Measurements from ENCODE around the gene NRAP. TPM values are rescaled to one million over a fixed set of nuclear protein-coding genes. Genes with fewer than 3 reads are reported as not detected.

The NRAP gene
- total RNA-seq: under 1 TPM in 2 of 4 donors, not detected in 2; 0.07 to 0.37 TPM

- intact Hi-C loops (cut with DNase I; ENCODE audit: low total_unique reads): no loop called here
- no peaks in the 10 kb centered on the region for H3K9me3 ChIP-seq
Observed at GRCh38 chr10:113663908-113664307, at the start of gene NRAP. NRAP (minus strand) TSS chr10:113664041; CDS start chr10:113663882, 159 bp downstream.

GRCh38 chr10:113713640-113713982 lies 49.8 kb upstream of the NRAP start:
- TF ChIP-seq CTCF (IDR thresholded peaks at IDR 0.05) (no peak), POLR2A (IDR thresholded peaks at IDR 0.05) (no peak)
- intact Hi-C loops (cut with DNase I; ENCODE audit: low total_unique reads): no loop called here
- DNase-seq: no peak
- no peaks in the 10 kb centered on the region for H3K4me1 ChIP-seq
- no peaks in the 10 kb centered on the region for H3K27me3 ChIP-seq
- no peaks in the 10 kb centered on the region for H3K36me3 ChIP-seq
- no peak overlapping the region for H3K27ac ChIP-seq
- H3K9me3 ChIP-seq: no peaks in the 10 kb centered on the region
- no peak overlapping the region for H3K4me3 ChIP-seq

More at GRCh38 chr10:113663908-113664307, at the start of gene NRAP:
- Histone ChIP-seq H3K4me1 (no peaks in the 10 kb centered on the region), H3K36me3 (no peaks in the 10 kb centered on the region), H3K27me3 (no peaks in the 10 kb centered on the region), H3K4me3 (no peak within 1 kb of the TSS), H3K27ac (no peak within 1 kb of the TSS)
- TF ChIP-seq POLR2A (IDR thresholded peaks at IDR 0.05) (no peak), CTCF (IDR thresholded peaks at IDR 0.05) (no peak)
- no peak for DNase-seq

- no peak for DNase-seq
- intact Hi-C loops (cut with DNase I; ENCODE audit: low total_unique reads): no loop called here
- H3K36me3 ChIP-seq: no peaks in the 10 kb centered on the region
- H3K4me3 ChIP-seq: no peak overlapping the region
- no peaks in the 10 kb centered on the region for H3K4me1 ChIP-seq
- no peaks in the 10 kb centered on the region for H3K27me3 ChIP-seq
- H3K27ac ChIP-seq: no peak overlapping the region
- TF ChIP-seq CTCF (IDR thresholded peaks at IDR 0.05) (no peak), POLR2A (IDR thresholded peaks at IDR 0.05) (no peak)
- no peaks in the 10 kb centered on the region for H3K9me3 ChIP-seq
Observed at GRCh38 chr10:113712755-113713639, 49.2 kb upstream of the NRAP start.

- Histone ChIP-seq H3K27ac (no peak overlapping the region), H3K9me3 (no peaks in the 10 kb centered on the region), H3K36me3 (no peaks in the 10 kb centered on the region), H3K4me1 (no peaks in the 10 kb centered on the region), H3K4me3 (no peak overlapping the region), H3K27me3 (no peaks in the 10 kb centered on the region)
- TF ChIP-seq POLR2A (IDR thresholded peaks at IDR 0.05) (no peak), CTCF (IDR thresholded peaks at IDR 0.05) (no peak)
- DNase-seq: no peak
- intact Hi-C loops (cut with DNase I; ENCODE audit: low total_unique reads): no loop called here
Observed at GRCh38 chr10:113712024-113712423, 48.2 kb upstream of the NRAP start.

- intact Hi-C loops (cut with DNase I; ENCODE audit: low total_unique reads): no loop called here
- H3K36me3 ChIP-seq: no peaks in the 10 kb centered on the region
- H3K27me3 ChIP-seq: no peaks in the 10 kb centered on the region
- H3K4me3 ChIP-seq: no peak overlapping the region
- no peak for DNase-seq
- TF ChIP-seq POLR2A (IDR thresholded peaks at IDR 0.05): no peak
- no peak for TF ChIP-seq CTCF (IDR thresholded peaks at IDR 0.05)
- no peaks in the 10 kb centered on the region for H3K9me3 ChIP-seq
- H3K27ac ChIP-seq: no peak overlapping the region
- no peaks in the 10 kb centered on the region for H3K4me1 ChIP-seq
Observed at GRCh38 chr10:113711142-113711541, 47.3 kb upstream of the NRAP start.
